Limb (tissue), 2 donors: ENCODE results near the gene DNAJC30.
"Not testable (repeated sequence)": the region's sequence is repeated elsewhere in the genome, so short reads cannot be mapped to it uniquely, and the experiment has no call there.

ENCODE experiments used
- DNase-seq, 2 donors: peaks; one replicate each; pipeline ENCODE4 v3.0.0-alpha.2; 2016; ENCODE audit errors: extremely low spot score in 2 of 2

DNAJC30 gene

GRCh38 chr7:73683056-73683787 lies at the start of gene DNAJC30, which contains the start of gene BUD23:
DNAJC30 (minus strand) TSS chr7:73683453; CDS start chr7:73683423, 30 bp downstream.
BUD23 (plus strand) TSS chr7:73683597; CDS start chr7:73683626, 29 bp downstream.
- peak; percentile 94 to 99 for DNase-seq

GRCh38 chr7:73732397-73732796 lies 49.1 kb upstream of the DNAJC30 start:
- DNase-seq, result no peak

GRCh38 chr7:73730485-73730884 lies 47.2 kb upstream of the DNAJC30 start:
- DNase-seq, result no peak

- no peak for DNase-seq
Observed at GRCh38 chr7:73728551-73728950, 45.3 kb upstream of the DNAJC30 start.

GRCh38 chr7:73727952-73728351 lies 44.7 kb upstream of the DNAJC30 start:
- DNase-seq, result no peak

- DNase-seq, result no peak
Observed at GRCh38 chr7:73726083-73726466, 42.8 kb upstream of the DNAJC30 start.

GRCh38 chr7:73723813-73724212 lies 40.6 kb upstream of the DNAJC30 start:
- no peak for DNase-seq

- DNase-seq, result no peak
Observed at GRCh38 chr7:73722785-73723184, 39.5 kb upstream of the DNAJC30 start.

GRCh38 chr7:73722182-73722581 lies 38.9 kb upstream of the DNAJC30 start:
- DNase-seq, result not testable (repeated sequence)

- peak in 1 of 2 donors; percentile 67 for DNase-seq
Observed at GRCh38 chr7:73721377-73721817, 38.1 kb upstream of the DNAJC30 start.

- not testable (repeated sequence) for DNase-seq
Observed at GRCh38 chr7:73720443-73720842, 37.2 kb upstream of the DNAJC30 start.

- no peak for DNase-seq
Observed at GRCh38 chr7:73719806-73720169, 36.5 kb upstream of the DNAJC30 start.

- DNase-seq, result peak in 1 of 2 donors; percentile 84
Observed at GRCh38 chr7:73718905-73719805, 35.9 kb upstream of the DNAJC30 start, which contains the start of gene STX1A. STX1A (minus strand) TSS chr7:73719669; CDS start chr7:73719631, 38 bp downstream.

- DNase-seq, result no peak
Observed at GRCh38 chr7:73718438-73718881, 35.2 kb upstream of the DNAJC30 start.

GRCh38 chr7:73717991-73718405 lies 34.7 kb upstream of the DNAJC30 start:
- no peak for DNase-seq

GRCh38 chr7:73717025-73717807 lies 34.0 kb upstream of the DNAJC30 start:
- DNase-seq, result no peak

- no peak for DNase-seq
Observed at GRCh38 chr7:73716318-73716890, 33.2 kb upstream of the DNAJC30 start.

GRCh38 chr7:73715648-73716317 lies 32.5 kb upstream of the DNAJC30 start:
- peak; percentile 67 to 73 for DNase-seq

- not testable (repeated sequence) for DNase-seq
Observed at GRCh38 chr7:73713319-73713718, 30.1 kb upstream of the DNAJC30 start.

- DNase-seq, result no peak
Observed at GRCh38 chr7:73712773-73713172, 29.5 kb upstream of the DNAJC30 start.
